ENCODE measurements around the gene ALDH3B1. TPM values are rescaled to one million over a fixed set of nuclear protein-coding genes. Genes with fewer than 3 reads are reported as not detected.

ALDH3B1 gene
- total RNA-seq, 1 experiment from 2014 or later = 28.1 TPM

DNA sequence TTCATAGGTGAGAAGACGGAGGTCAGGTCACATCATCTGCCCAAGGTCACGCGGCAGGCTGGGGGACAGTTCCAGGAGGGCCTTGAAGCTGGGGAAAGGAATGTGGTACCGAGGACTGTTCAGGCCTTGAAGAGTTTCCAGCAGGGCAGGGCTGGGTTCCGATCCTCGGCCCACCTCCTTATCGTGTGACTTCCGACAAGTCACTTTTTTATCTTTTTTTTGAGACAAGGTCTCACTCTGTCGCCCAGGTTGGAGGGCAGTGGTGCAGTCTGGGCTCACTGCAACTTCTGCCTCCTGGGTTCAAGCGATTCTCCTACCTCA is 21.0 kb downstream of the ALDH3B1 start:
- peak overlapping the region; percentile 91 for H3K4me3 ChIP-seq (ENCODE audit: low read length)
- TSS peak; percentile 37 for BruUV-seq (replicated peaks)
- H3K4me1 ChIP-seq (ENCODE audit: insufficient read depth, low read length) = peaks cover 44% of the 10 kb centered on the region
- peaks cover 10% of the 10 kb centered on the region for H3K36me3 ChIP-seq (ENCODE audit: low read depth, low read length)
- peaks cover 8% of the 10 kb centered on the region for H3F3A ChIP-seq (ENCODE audit: low read length, unreplicated experiment)
- H3K27ac ChIP-seq (ENCODE audit: low read length) = peak overlapping the region; percentile 29
- ChIA-PET CTCF (no interaction called here), POLR2A (ENCODE audit: unreplicated experiment) (interaction anchor here (0.5 kb wide), 1 partner anchor 225 kb away, joined by 3 read pairs; no protein-coding TSS in a partner anchor)
- intact Hi-C loops (cut with micrococcal nuclease) = no loop called here
- no peaks in the 10 kb centered on the region for H3K9me3 ChIP-seq (ENCODE audit: low read length)
- no peaks in the 10 kb centered on the region for H3K27me3 ChIP-seq (ENCODE audit: low read length)
- DNase-seq (no peak), ATAC-seq (no peak)
- H3K9me2 ChIP-seq (replicated peaks; ENCODE audit: low read length) = no peaks in the 10 kb centered on the region
- TF ChIP-seq EZH2 (IDR thresholded peaks at IDR 0.05; ENCODE audit: low read length, unreplicated experiment) (no peak), EZH2phosphoT487 (IDR thresholded peaks at IDR 0.05; ENCODE audit: borderline replicate concordance, low read length) (no peak), CTCF (conservative IDR thresholded peaks at IDR 0.05; ENCODE audit: low read depth, low read length) (no peak)
- H2AFZ ChIP-seq (ENCODE audit: low read length) = peak overlapping the region; percentile 68
- H4K20me1 ChIP-seq (ENCODE audit: low read length) = no peaks in the 10 kb centered on the region
- peak overlapping the region; percentile 96 for H3K9ac ChIP-seq (ENCODE audit: low read length)
- H3K4me2 ChIP-seq (ENCODE audit: low read length) = peak overlapping the region; percentile 96
- H3K79me2 ChIP-seq (ENCODE audit: low read length) = peaks cover 51% of the 10 kb centered on the region

DNA sequence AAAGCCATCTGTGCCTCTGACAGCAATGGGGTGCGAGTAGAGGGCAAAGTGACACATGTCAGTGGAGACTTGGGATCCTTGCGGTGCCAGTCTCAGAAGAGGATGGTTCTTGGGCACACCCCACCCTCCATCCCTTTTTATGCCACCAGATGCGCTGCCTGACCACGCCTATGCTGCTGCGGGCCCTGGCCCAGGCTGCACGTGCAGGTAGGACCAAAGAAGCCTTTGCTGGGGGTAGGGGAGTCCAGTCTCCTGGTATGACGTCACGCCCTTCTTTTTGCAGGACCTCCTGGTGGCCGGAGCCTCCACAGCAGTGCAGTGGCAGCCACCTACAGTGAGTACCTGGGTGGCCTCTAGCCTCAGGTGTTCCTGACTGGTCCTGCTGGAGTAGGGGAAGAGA is 21.9 kb downstream of the ALDH3B1 start:
- no peaks in the 10 kb centered on the region for H3K9me3 ChIP-seq (ENCODE audit: low read length)
- H3K4me1 ChIP-seq (ENCODE audit: insufficient read depth, low read length) = peaks cover 44% of the 10 kb centered on the region
- TF ChIP-seq EZH2phosphoT487 (IDR thresholded peaks at IDR 0.05; ENCODE audit: borderline replicate concordance, low read length) = no peak
- no peak for TF ChIP-seq CTCF (conservative IDR thresholded peaks at IDR 0.05; ENCODE audit: low read depth, low read length)
- TF ChIP-seq EZH2 (IDR thresholded peaks at IDR 0.05; ENCODE audit: low read length, unreplicated experiment) = no peak
- H4K20me1 ChIP-seq (ENCODE audit: low read length) = no peaks in the 10 kb centered on the region
- H3K4me3 ChIP-seq (ENCODE audit: low read length) = peak overlapping the region; percentile 91; the same call in 1 of the 2 replicates
- H2AFZ ChIP-seq (ENCODE audit: low read length) = no peak overlapping the region
- peaks cover 11% of the 10 kb centered on the region for H3K36me3 ChIP-seq (ENCODE audit: low read depth, low read length)
- intact Hi-C loops (cut with micrococcal nuclease) = no loop called here
- POLR2A ChIA-PET (ENCODE audit: unreplicated experiment) = no interaction called here
- H3K4me2 ChIP-seq (ENCODE audit: low read length) = peak overlapping the region; percentile 96
- H3F3A ChIP-seq (ENCODE audit: low read length, unreplicated experiment) = peaks cover 8% of the 10 kb centered on the region
- H3K9ac ChIP-seq (ENCODE audit: low read length) = peak overlapping the region; percentile 96
- DNase-seq (no peak), ATAC-seq (no peak)
- H3K27ac ChIP-seq (ENCODE audit: low read length) = no peak overlapping the region
- CTCF ChIA-PET = no interaction called here
- no peaks in the 10 kb centered on the region for H3K27me3 ChIP-seq (ENCODE audit: low read length)
- no TSS peak for BruUV-seq (replicated peaks)
- H3K79me2 ChIP-seq (ENCODE audit: low read length) = peaks cover 51% of the 10 kb centered on the region
- no peaks in the 10 kb centered on the region for H3K9me2 ChIP-seq (replicated peaks; ENCODE audit: low read length)

DNA sequence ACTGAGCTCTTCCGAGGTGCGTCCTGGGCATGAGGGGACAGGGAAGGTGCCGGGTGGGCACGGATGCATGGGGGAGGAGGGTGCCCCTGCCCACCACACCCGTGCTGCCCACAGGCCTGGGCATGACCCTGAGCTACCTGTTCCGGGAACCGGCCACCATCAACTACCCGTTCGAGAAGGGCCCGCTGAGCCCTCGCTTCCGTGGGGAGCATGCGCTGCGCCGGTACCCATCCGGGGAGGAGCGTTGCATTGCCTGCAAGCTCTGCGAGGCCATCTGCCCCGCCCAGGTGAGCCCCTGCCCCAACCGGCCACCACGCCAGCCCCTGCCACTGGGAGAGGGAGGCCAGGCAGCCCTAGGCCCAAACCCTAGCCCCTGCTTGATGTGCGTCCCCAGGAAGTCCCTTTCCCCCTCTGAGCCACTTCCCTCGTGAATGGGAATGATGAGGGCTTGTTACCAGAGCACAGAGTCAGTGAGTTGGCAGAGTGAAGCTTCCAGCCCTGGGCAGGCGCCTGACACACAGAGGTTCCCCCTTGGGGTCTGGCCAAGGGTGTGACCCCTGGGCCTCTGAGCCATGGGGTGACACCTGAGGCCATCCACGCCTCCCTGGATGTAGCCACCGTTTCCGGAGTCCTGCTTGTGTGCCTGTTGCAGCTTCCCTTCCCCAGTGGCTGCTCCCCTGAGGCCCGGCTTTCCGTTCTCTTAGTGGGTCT is 23.0 kb downstream of the ALDH3B1 start:
- Histone ChIP-seq H3K9ac (ENCODE audit: low read length) (no peak overlapping the region), H3K4me1 (ENCODE audit: insufficient read depth, low read length) (peaks cover 35% of the 10 kb centered on the region), H3K79me2 (ENCODE audit: low read length) (peaks cover 44% of the 10 kb centered on the region), H3K9me2 (replicated peaks; ENCODE audit: low read length) (no peaks in the 10 kb centered on the region), H3K9me3 (ENCODE audit: low read length) (no peaks in the 10 kb centered on the region), H3K36me3 (ENCODE audit: low read depth, low read length) (peaks cover 11% of the 10 kb centered on the region), H3K4me2 (ENCODE audit: low read length) (no peak overlapping the region), H4K20me1 (ENCODE audit: low read length) (no peaks in the 10 kb centered on the region), H3K4me3 (ENCODE audit: low read length) (no peak overlapping the region), H3F3A (ENCODE audit: low read length, unreplicated experiment) (peaks cover 8% of the 10 kb centered on the region), H2AFZ (ENCODE audit: low read length) (no peak overlapping the region), H3K27ac (ENCODE audit: low read length) (no peak overlapping the region), H3K27me3 (ENCODE audit: low read length) (no peaks in the 10 kb centered on the region)
- ATAC-seq = no peak
- no peak for TF ChIP-seq CTCF (conservative IDR thresholded peaks at IDR 0.05; ENCODE audit: low read depth, low read length)
- CTCF ChIA-PET = no interaction called here
- DNase-seq = no peak
- no TSS peak for BruUV-seq (replicated peaks)
- intact Hi-C loops (cut with micrococcal nuclease) = no loop called here
- POLR2A ChIA-PET (ENCODE audit: unreplicated experiment) = no interaction called here

Measured in PC-3 (cell line).